Measurements from ENCODE around the gene RASGRF1. TPM values are rescaled to one million over a fixed set of nuclear protein-coding genes. Genes with fewer than 3 reads are reported as not detected.

RASGRF1 gene
- polyA plus RNA-seq, 4 donors: 0.27 to 0.55 (median 0.37) TPM

DNA sequence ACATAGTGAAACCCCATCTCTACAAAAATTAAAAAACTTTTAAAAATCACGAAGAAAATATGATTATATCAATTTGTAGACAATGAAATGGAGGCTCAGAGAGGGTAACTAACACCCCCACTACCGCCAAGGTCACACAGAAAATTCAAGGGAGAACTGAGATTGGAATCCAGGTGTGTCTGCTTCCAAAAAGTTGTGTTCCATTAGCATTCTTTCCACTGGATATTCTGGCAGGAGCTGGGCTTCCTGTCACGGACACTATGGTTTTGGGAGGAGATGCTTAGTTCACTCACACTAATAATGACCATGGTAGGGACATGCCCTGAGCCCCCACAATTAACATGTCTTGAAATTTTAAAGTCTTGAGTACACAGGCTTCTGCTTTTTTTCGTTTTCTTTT lies 174.5 kb downstream of the RASGRF1 start:
- no peak for DNase-seq (ENCODE audit: low read depth in 4 of 4, low spot score in 2 of 4)

DNA sequence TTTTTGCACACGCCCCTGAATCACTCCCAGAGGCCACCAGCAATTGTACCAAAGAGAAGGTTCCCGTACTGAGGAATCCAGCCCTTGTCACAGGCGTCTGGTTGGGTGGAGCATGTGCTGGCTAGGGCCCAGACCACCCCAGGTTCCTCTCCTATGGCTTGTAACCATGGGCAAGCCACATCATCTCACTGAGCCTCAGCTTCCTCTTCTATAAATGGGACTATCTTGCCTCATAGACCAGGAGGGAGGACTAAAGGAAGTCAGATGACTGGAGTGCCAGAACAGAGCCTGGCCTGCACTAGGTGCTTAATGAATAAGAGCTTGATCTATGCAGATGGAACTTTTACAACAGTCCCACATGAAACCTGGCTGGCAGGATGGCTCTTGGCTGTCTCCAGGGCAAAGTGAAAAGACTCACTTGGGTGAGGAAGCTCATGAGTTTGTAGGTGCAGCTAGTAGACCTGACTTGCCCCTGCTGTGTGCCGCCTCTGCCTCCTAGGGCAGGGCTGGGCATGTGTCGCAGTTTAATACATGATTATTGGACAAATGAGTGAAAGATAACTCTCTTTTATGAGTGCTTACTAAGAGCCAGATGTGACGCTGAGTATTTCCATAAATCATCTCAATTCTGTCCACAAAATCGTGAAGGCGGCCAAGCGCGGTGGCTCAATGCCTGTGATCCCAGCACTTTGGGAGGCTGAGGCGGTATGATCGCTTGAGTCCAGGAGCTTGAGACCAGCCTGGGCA lies 175.1 kb downstream of the RASGRF1 start:
- no peak for DNase-seq (ENCODE audit: low read depth in 4 of 4, low spot score in 2 of 4)

DNA sequence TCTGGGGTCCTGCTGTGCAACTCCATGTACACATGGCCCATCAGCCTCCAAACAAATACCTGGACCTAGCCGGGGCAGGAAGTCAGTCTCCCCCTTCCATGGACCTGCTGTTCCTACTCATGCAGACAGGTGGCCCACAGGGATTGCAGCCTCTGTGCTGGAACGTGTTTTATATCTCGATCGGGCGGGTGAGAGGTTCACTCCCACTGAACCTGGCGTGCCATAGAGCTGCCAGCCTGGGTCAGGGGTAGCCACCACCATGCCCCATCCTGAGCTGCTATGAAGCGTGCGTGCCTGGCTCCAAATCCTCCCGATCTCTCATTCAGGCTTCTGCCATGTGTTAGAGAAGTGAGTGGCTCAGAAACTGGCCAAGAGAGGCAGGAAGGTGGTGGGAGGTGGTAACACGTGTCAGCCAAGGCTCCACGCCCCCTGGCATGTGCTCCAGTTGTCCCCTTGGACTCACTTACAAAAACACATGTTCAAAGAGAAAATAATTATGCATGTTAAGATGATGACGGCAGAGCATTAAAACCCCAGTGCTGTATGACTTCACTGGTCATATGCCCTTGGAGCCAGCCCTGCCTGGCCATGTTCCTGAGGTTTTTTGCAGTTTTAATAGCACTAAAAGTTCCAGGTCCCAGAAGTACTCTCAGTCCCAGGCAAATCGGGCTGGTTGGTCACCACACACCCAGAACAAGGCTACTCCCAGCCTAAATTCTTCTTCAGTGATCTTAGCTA lies 176.4 kb downstream of the RASGRF1 start:
- DNase-seq (ENCODE audit: low read depth in 4 of 4, low spot score in 2 of 4): no peak

DNA sequence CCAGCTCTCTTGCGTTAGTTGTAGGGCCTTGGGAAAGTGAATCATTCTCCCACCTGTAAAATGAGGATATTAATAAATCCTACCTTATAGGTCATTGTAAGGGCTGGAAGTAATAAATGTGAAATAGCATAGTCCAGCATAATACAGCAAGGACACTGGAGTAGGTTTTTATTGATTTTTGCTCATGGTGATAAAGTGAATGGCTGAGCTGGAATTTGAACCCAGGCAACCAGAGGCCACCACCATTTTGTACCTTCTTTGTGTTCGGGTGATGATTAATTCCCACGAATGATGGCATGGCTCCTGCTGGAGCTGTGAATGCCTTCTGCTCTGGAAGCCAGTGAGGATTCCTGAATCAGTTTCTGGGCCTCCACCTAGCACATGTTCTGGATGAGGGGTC lies 177.6 kb downstream of the RASGRF1 start:
- DNase-seq (ENCODE audit: low read depth in 4 of 4, low spot score in 2 of 4): no peak

DNA sequence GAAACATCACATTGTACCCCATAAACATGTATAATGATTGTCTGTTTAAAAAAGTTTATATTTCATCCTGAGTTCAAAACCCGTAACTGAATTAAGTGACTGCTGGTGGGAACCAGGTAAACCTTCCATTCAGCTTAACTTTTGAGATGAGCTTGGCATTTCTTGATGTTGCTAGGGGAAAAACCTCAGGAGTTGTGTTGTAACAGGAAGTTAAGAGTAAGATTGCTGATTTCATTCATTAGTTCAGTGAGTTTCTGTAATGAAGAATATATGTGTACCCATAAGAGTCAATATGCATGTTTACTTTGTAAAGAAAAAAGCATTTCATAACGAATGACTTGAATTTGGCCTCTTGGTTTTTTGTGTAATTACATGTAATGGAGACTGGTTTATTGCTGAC lies 178.3 kb downstream of the RASGRF1 start:
- DNase-seq (ENCODE audit: low read depth in 4 of 4, low spot score in 2 of 4): no peak

- no peak for DNase-seq (ENCODE audit: low read depth in 4 of 4, low spot score in 2 of 4)
Measured at GRCh38 chr15:78910271-78910670, 180.3 kb downstream of the RASGRF1 start.

Other genes with a start within 250 kb of the RASGRF1 start
- 100 to 1,000 TPM; 702 to 832 (median 748) TPM for gene MORF4L1, start 217.9 kb downstream of the RASGRF1 start, polyA plus RNA-seq (ENCODE audit: insufficient read length in 4 of 4)
- 100 to 1,000 TPM; 190 to 230 (median 201) TPM for gene CTSH, start 145.7 kb downstream of the RASGRF1 start, polyA plus RNA-seq (ENCODE audit: insufficient read length in 4 of 4)
- gene ANKRD34C, start 191.9 kb upstream of the RASGRF1 start, polyA plus RNA-seq (ENCODE audit: insufficient read length in 4 of 4): under 1 TPM; 0.06 to 0.08 (median 0.07) TPM
- gene TMED3, start 220.3 kb upstream of the RASGRF1 start, polyA plus RNA-seq (ENCODE audit: insufficient read length in 4 of 4): 10 to 100 TPM; 56.5 to 72.3 (median 65.0) TPM

Measured in left renal cortex interstitium (tissue), 4 donors.